Heart left ventricle (tissue), 16 donors: Measurements from ENCODE around the gene GIGYF1. TPM values are rescaled to one million over a fixed set of nuclear protein-coding genes. Genes with fewer than 3 reads are reported as not detected.

ENCODE experiments used
- ATAC-seq, 4 donors: fragments of 200-7000 bp; cut with Tn5 transposase; one replicate each; pipeline ENCODE4 v1.9.1; 2020 to 2022; ENCODE audit warnings: moderate library complexity in 4 of 4, mild to moderate bottlenecking in 3 of 4, moderate number of reproducible peaks in 1 of 4
- DNase-seq, 5 donors: peaks; one replicate each; pipeline ENCODE4 v3.0.0-alpha.2; 2020
- H3K27ac ChIP-seq, 12 donors: fragments of 200-600 bp; sonication (generic) in 4 of 12; one replicate each; pipeline versions ENCODE4 v1.5.0 to v1.8.0; 2016 to 2022; ENCODE audit warnings: mild to moderate bottlenecking in 2 of 12
- H3K27me3 ChIP-seq, 9 donors: fragments of 200-600 bp; sonication (generic) in 2 of 9; one replicate each; pipeline versions ENCODE4 v1.5.1 to v1.8.0; 2016 to 2022; ENCODE audit warnings: mild to moderate bottlenecking in 3 of 9
- H3K36me3 ChIP-seq, 9 donors: fragments of 200-600 bp; sonication (generic) in 2 of 9; one replicate each; pipeline versions ENCODE4 v1.5.0 to v1.8.0; 2018 to 2022; ENCODE audit warnings: mild to moderate bottlenecking in 2 of 9
- H3K4me1 ChIP-seq, 12 donors: fragments of 200-600 bp; sonication (generic) in 4 of 12; one replicate each; pipeline versions ENCODE4 v1.5.0 to v1.8.0; 2016 to 2022; ENCODE audit warnings: mild to moderate bottlenecking in 3 of 12
- H3K4me3 ChIP-seq, 12 donors: fragments of 200-600 bp; sonication (generic) in 4 of 12; one replicate each; pipeline versions ENCODE4 v1.5.0 to v1.8.0; 2017 to 2022; ENCODE audit warnings: mild to moderate bottlenecking in 9 of 12, moderate library complexity in 4 of 12
- H3K9me3 ChIP-seq, 12 donors: fragments of 200-600 bp; sonication (generic) in 4 of 12; one replicate each; pipeline versions ENCODE4 v1.5.0 to v1.8.0; 2016 to 2022; ENCODE audit warnings: mild to moderate bottlenecking in 1 of 12
- POLR2A ChIP-seq, 2 donors: fragments of 450-650 bp; IDR thresholded peaks; one replicate each; pipeline ENCODE4 v1.6.1; 2017; ENCODE audit warnings: antibody characterized with exemption in 2 of 2, mild to moderate bottlenecking in 2 of 2, moderate library complexity in 2 of 2
- WGBS, 4 donors: extraction: QIAGEN DNeasy Blood & Tissue Kit in 2 of 4; methylation state at CpG; one replicate each; pipeline versions ENCODE4 v1.1.5 to v1.1.7; 2013 to 2018; 5-methylcytosine and 5-hydroxymethylcytosine counted together
- intact Hi-C, 10 donors: fragments of 100-400 bp; cut with DNase I; formaldehyde crosslinking; loops; one replicate each; pipeline versions ENCODE4 v1.11.1 to v1.14.2; 2022
- polyA plus RNA-seq, 2 donors: library from polyadenylated mRNA; stranded (reverse); fragments of 200-250 nt; gene quantifications; one replicate each; pipeline ENCODE4 v1.2.3, GENCODE V29; 2013
- total RNA-seq, 9 donors: library from RNA; depleted of rRNA in 2 of 9; stranded (reverse); fragments of >200 nt in 2 of 9; fragmentation: NEBNext Ultra II Directional in 3 of 9; extraction: Animal tissue kit (Norgen Biotek cat#: 25700) in 3 of 9; gene quantifications; one replicate each; pipeline versions ENCODE4 v1.1.0 to v1.2.4, GENCODE V29; 2016 to 2023
- TF ChIP-seq, protein P1 (sequence below), 12 donors: fragments of 200-600 bp; sonication (generic) in 4 of 12; IDR thresholded peaks; one replicate each; pipeline versions ENCODE4 v1.5.0 to v1.8.0; 2018 to 2022; ENCODE audit warnings: antibody characterized with exemption in 12 of 12, mild to moderate bottlenecking in 5 of 12
- donor health status: ischemic (EF 13 %, LVEDD 7.1; RV severe dilation, severe dysfunction).
- donor health status: healthy with polysubstance abuse.
- donor health status: DM: no; HTN: yes; CAD: no.
- donor health status: DM: no; HTN: no; CAD: no.
- donor health status: ischemic (EF 25% LVEDD 6.9; RV normal size, moderate dysfunction).
- donor health status: ischemic (EF 25% LVEDD 5.7; RV mildly dilated, moderate dysfunction).
- donor health status: healthy.
- donor health status: DM: yes; HTN: yes; CAD: no.
- donor health status: ischemic (EF 35%, LVEDD 5.7; RV mildly dilated, moderate dysfunction).
- donor health status: nonischemic (EF 11% LVEDD 7.7; RV severe dilation, severe dysfunction).
- donor health status: DM: yes; HTN: yes; CAD: no.
- donor health status: PGD.
- donor health status: ischemic (EF 29% LVEDD 5.4; RV normal size, mild dysfunction).
- donor health status: nonischemic (EF 23%, LVEDD 6.1; RV moderate dilation, normal function).

GIGYF1 gene
- total and polyA plus RNA-seq, 11 donors: 12.9 to 31.7 (median 23.2) TPM

DNA sequence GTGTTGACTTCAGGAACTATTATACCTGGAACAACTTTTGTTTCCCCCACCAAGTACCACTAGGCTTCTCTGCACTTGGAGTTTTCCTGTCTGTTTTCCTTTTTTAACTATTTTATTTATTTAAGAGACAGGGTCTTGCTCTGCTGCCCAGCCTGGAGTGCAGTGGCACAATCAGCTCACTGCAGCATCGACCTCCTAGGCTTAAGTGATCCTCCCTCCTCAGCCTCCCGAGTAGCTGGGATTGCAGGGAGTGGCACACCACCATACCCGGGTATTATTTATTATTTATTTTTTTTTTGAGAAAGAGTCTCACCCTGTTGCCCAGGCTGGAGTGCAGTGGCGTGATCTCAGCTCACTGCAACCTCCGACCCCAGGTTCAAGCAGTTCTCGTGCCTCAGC, 2.1 kb upstream of the GIGYF1 start:
- Histone ChIP-seq H3K27me3 (no peaks in the 10 kb centered on the region), H3K9me3 (no peaks in the 10 kb centered on the region), H3K4me3 (no peak overlapping the region), H3K4me1 (peaks cover 5 to 31% (median 26%) of the 10 kb centered on the region in 12 donors), H3K27ac (no peak overlapping the region), H3K36me3 (no peaks in the 10 kb centered on the region)
- intact Hi-C loops: loop anchor here in 4 of 10 donors (10.0 kb wide), 2 partner anchors 221 to 231 kb away; partner anchors contain the start of genes SPACDR (in 2 of the 4) and TSC22D4 (in 2 of the 4)
- no peak for TF ChIP-seq POLR2A (IDR thresholded peaks at IDR 0.05)
- TF ChIP-seq, protein P1, sequence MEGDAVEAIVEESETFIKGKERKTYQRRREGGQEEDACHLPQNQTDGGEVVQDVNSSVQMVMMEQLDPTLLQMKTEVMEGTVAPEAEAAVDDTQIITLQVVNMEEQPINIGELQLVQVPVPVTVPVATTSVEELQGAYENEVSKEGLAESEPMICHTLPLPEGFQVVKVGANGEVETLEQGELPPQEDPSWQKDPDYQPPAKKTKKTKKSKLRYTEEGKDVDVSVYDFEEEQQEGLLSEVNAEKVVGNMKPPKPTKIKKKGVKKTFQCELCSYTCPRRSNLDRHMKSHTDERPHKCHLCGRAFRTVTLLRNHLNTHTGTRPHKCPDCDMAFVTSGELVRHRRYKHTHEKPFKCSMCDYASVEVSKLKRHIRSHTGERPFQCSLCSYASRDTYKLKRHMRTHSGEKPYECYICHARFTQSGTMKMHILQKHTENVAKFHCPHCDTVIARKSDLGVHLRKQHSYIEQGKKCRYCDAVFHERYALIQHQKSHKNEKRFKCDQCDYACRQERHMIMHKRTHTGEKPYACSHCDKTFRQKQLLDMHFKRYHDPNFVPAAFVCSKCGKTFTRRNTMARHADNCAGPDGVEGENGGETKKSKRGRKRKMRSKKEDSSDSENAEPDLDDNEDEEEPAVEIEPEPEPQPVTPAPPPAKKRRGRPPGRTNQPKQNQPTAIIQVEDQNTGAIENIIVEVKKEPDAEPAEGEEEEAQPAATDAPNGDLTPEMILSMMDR (IDR thresholded peaks at IDR 0.05): no peak
- WGBS, 4 donors: 82 to 87% (median 82%) methylated on average over 6 of the region's 6 CpGs
- peak in 1 of 5 donors; percentile 25 for DNase-seq
- ATAC-seq: no peak

GRCh38 chr7:100693312-100694097, 545 bp downstream of the GIGYF1 start:
- intact Hi-C loops: loop anchor here (2.0 to 10.0 kb wide), 11 partner anchors 13 to 229 kb away; partner anchors contain the start of genes MOSPD3 (in 3 of the 10), SPACDR (in 2 of the 10), TSC22D4 (in 2 of the 10) and FBXO24 (in 1 of the 10)
- ATAC-seq (peak in 3 of 4 donors; percentile 4 to 14 (median 4)), DNase-seq (peak in 1 of 5 donors; percentile 60)
- WGBS, 4 donors: 0 to 1% (median 1%) methylated on average over 22 to 81 of the region's 81 CpGs
- peaks cover 5 to 56% (median 46%) of the 10 kb centered on the region in 12 donors for H3K4me1 ChIP-seq
- H3K27ac ChIP-seq: peak overlapping the region; percentile 3 to 90 (median 78)
- no peaks in the 10 kb centered on the region for H3K27me3 ChIP-seq
- peaks cover 0 to 9% (median 3%) of the 10 kb centered on the region in 9 donors for H3K36me3 ChIP-seq
- no peak for TF ChIP-seq POLR2A (IDR thresholded peaks at IDR 0.05)
- TF ChIP-seq, protein P1 (IDR thresholded peaks at IDR 0.05): no peak
- no peaks in the 10 kb centered on the region for H3K9me3 ChIP-seq
- H3K4me3 ChIP-seq: peak overlapping the region; percentile 74 to 100 (median 91)

- DNase-seq (no peak), ATAC-seq (no peak)
- H3K27me3 ChIP-seq: no peaks in the 10 kb centered on the region
- intact Hi-C loops: loop anchor here (2.0 to 10.0 kb wide), 11 partner anchors 14 to 228 kb away; partner anchors contain the start of genes MOSPD3 (in 3 of the 10), SPACDR (in 2 of the 10), TSC22D4 (in 2 of the 10) and FBXO24 (in 1 of the 10)
- peak overlapping the region in 6 of 12 donors; percentile 12 to 90 (median 80) for H3K27ac ChIP-seq
- H3K9me3 ChIP-seq: no peaks in the 10 kb centered on the region
- no peak for TF ChIP-seq POLR2A (IDR thresholded peaks at IDR 0.05)
- TF ChIP-seq, protein P1 (IDR thresholded peaks at IDR 0.05): no peak
- peaks cover 0 to 19% (median 13%) of the 10 kb centered on the region in 9 donors for H3K36me3 ChIP-seq
- peak overlapping the region in 10 of 12 donors; percentile 74 to 100 (median 91) for H3K4me3 ChIP-seq
- WGBS, 4 donors: 43 to 52% (median 50%) methylated on average over 6 of the region's 6 CpGs
- H3K4me1 ChIP-seq: peaks cover 5 to 64% (median 46%) of the 10 kb centered on the region in 12 donors
Observed at GRCh38 chr7:100692578-100692961, 1.5 kb downstream of the GIGYF1 start.
